ENCODE data around the gene MRPS24. TPM values are rescaled to one million over a fixed set of nuclear protein-coding genes. Genes with fewer than 3 reads are reported as not detected.
"Not testable (repeated sequence)": the region's sequence is repeated elsewhere in the genome, so short reads cannot be mapped to it uniquely, and the experiment has no call there.

Gene MRPS24
- total RNA-seq, 1 donor from 2014 or later = 68.8 TPM

GRCh38 chr7:43905956-43906330, 36.6 kb upstream of the MRPS24 start:
- intact Hi-C loops (cut with DNase I) = no loop called here
- TF ChIP-seq CTCF (IDR thresholded peaks at IDR 0.05) = no peak
- no peak for TF ChIP-seq POLR2A (IDR thresholded peaks at IDR 0.05)
- peak in 1 of 2 donors; percentile 24 for TF ChIP-seq POLR2AphosphoS5 (IDR thresholded peaks at IDR 0.05; ENCODE audit: insufficient read depth in 1 of 2, low read depth in 1 of 2)
- H3K4me1 ChIP-seq = peaks cover 54% of the 10 kb centered on the region

GRCh38 chr7:43905209-43905946, 36.1 kb upstream of the MRPS24 start:
- Histone ChIP-seq H3K4me3 (peak overlapping the region; percentile 71 to 72), H3K36me3 (no peaks in the 10 kb centered on the region), H3K27ac (peak overlapping the region; percentile 90), H3K27me3 (no peaks in the 10 kb centered on the region), H3K4me1 (peaks cover 57% of the 10 kb centered on the region), H3K9me3 (no peaks in the 10 kb centered on the region)
- TF ChIP-seq CTCF (IDR thresholded peaks at IDR 0.05) (no peak), POLR2AphosphoS5 (IDR thresholded peaks at IDR 0.05; ENCODE audit: insufficient read depth in 1 of 2, low read depth in 1 of 2) (no peak)
- intact Hi-C loops (cut with DNase I) = no loop called here
- no peak for DNase-seq (ENCODE audit: extremely low spot score in 2 of 2)

More at GRCh38 chr7:43905956-43906330, 36.6 kb upstream of the MRPS24 start:
- Histone ChIP-seq H3K27me3 (no peaks in the 10 kb centered on the region), H3K4me3 (peak overlapping the region; percentile 71 to 72), H3K36me3 (no peaks in the 10 kb centered on the region), H3K27ac (peak overlapping the region; percentile 90), H3K9me3 (no peaks in the 10 kb centered on the region)
- no peak for DNase-seq (ENCODE audit: extremely low spot score in 2 of 2)

- Histone ChIP-seq H3K27ac (peak overlapping the region; percentile 90), H3K9me3 (no peaks in the 10 kb centered on the region), H3K4me1 (peaks cover 57% of the 10 kb centered on the region), H3K27me3 (no peaks in the 10 kb centered on the region), H3K4me3 (peak overlapping the region; percentile 71 to 72), H3K36me3 (no peaks in the 10 kb centered on the region)
- no peak for DNase-seq (ENCODE audit: extremely low spot score in 2 of 2)
- intact Hi-C loops (cut with DNase I) = no loop called here
- TF ChIP-seq POLR2A (IDR thresholded peaks at IDR 0.05) (no peak), CTCF (IDR thresholded peaks at IDR 0.05) (no peak), POLR2AphosphoS5 (IDR thresholded peaks at IDR 0.05; ENCODE audit: insufficient read depth in 1 of 2, low read depth in 1 of 2) (no peak)
Measured at GRCh38 chr7:43904533-43905208, 35.4 kb upstream of the MRPS24 start.

GRCh38 chr7:43902542-43903054, 33.3 kb upstream of the MRPS24 start:
- intact Hi-C loops (cut with DNase I) = no loop called here
- no peak for TF ChIP-seq POLR2A (IDR thresholded peaks at IDR 0.05)
- TF ChIP-seq CTCF (IDR thresholded peaks at IDR 0.05) = no peak
- TF ChIP-seq POLR2AphosphoS5 (IDR thresholded peaks at IDR 0.05; ENCODE audit: insufficient read depth in 1 of 2, low read depth in 1 of 2) = no peak
- no peak for DNase-seq (ENCODE audit: extremely low spot score in 2 of 2)
- H3K4me3 ChIP-seq = no peak overlapping the region
- H3K9me3 ChIP-seq = no peaks in the 10 kb centered on the region
- H3K4me1 ChIP-seq = peaks cover 63% of the 10 kb centered on the region
- no peak overlapping the region for H3K27ac ChIP-seq
- no peaks in the 10 kb centered on the region for H3K27me3 ChIP-seq
- H3K36me3 ChIP-seq = no peaks in the 10 kb centered on the region

GRCh38 chr7:43898571-43898970, 29.3 kb upstream of the MRPS24 start:
- H3K4me1 ChIP-seq = peaks cover 35% of the 10 kb centered on the region
- H3K36me3 ChIP-seq; H3K9me3 ChIP-seq; H3K4me3 ChIP-seq; H3K27ac ChIP-seq; intact Hi-C loops (cut with DNase I); DNase-seq (ENCODE audit: extremely low spot score in 2 of 2); H3K27me3 ChIP-seq: not testable (repeated sequence)

Measured in vagina (tissue), 2 donors.